GM18511 (cell line): ENCODE data around the gene SAPCD2.
A peak's percentile ranks its signal among the peaks of the same experiment; 100 is the strongest.
"Not testable (repeated sequence)": the region's sequence is repeated elsewhere in the genome, so short reads cannot be mapped to it uniquely, and the experiment has no call there.

Experiments
- ATAC-seq: cut with Tn5 transposase; IDR thresholded peaks from one replicate; pipeline ENCODE4 v1.9.1; 2021; ENCODE audit warnings: mild to moderate bottlenecking, moderate library complexity; ENCODE audit not compliant: unreplicated experiment

SAPCD2 gene, protein sequence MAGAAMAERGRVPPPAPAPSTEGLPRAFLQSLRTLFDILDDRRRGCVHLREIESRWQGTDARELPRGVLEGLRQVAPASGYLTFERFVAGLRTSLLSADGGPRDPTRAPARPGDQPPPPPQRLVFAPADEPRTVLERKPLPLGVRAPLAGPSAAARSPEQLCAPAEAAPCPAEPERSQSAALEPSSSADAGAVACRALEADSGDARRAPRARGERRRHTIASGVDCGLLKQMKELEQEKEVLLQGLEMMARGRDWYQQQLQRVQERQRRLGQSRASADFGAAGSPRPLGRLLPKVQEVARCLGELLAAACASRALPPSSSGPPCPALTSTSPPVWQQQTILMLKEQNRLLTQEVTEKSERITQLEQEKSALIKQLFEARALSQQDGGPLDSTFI

DNA sequence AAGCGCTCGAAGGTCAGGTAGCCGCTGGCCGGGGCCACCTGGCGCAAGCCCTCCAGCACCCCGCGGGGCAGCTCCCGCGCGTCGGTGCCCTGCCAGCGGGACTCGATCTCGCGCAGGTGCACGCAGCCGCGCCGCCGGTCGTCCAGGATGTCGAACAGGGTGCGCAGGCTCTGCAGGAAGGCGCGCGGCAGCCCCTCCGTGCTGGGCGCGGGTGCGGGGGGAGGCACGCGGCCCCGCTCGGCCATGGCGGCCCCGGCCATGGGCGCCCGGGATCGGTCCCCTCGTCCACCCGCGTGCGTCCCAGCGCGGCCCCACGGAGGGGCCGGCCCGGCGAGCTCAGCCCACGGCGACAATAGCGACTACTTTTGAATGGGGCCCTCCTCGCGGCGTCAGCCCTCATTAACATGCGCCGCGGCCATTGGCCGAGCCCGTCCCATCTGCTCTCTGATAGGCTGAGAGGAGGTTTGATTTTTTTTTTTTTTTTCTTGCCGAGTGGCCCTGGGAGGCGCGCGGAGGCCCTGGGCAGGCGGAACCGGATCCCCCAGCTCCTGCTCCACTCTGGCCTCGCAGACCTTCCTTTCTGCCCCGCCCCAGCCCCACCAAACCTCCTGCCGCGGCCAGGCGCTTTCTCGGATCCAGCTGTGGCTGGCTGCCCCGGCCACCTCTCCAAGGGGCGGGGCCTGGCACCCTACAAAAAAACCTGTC, at the start of gene SAPCD2:
SAPCD2 (minus strand) TSS at position 357 of the 705 bp plus-strand sequence; CDS start at position 260, 97 bp downstream.
- ATAC-seq, result peak; percentile 77

DNA sequence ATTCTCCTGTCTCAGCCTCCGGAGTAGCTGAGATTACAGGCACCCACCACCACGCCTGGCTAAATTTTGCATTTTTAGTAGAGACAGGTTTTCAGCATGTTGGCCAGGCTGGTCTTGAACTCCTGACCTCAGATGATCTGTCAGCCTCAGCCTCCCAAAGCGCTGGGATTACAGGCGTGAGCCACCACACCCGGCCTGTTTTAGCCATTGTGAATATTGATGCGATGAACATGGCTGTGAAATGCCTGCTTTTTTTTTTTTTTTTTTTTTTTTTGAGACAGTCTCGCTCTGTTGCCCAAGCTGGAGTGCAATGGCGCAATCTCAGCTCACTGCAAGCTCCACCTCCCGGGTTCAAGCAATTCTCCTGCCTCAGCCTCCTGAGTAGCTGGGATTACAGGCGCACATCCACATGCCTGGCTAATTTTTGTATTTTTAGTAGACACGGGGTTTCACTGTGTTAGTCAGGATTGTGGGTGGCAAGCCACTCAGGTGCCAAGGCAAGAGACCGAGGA, 47.8 kb upstream of the SAPCD2 start:
- ATAC-seq, result not testable (repeated sequence)

- ATAC-seq, result no peak
Observed at GRCh38 chr9:137117269-137117731, 46.9 kb upstream of the SAPCD2 start.

GRCh38 chr9:137116728-137117127, 46.4 kb upstream of the SAPCD2 start:
- ATAC-seq, result no peak

DNA sequence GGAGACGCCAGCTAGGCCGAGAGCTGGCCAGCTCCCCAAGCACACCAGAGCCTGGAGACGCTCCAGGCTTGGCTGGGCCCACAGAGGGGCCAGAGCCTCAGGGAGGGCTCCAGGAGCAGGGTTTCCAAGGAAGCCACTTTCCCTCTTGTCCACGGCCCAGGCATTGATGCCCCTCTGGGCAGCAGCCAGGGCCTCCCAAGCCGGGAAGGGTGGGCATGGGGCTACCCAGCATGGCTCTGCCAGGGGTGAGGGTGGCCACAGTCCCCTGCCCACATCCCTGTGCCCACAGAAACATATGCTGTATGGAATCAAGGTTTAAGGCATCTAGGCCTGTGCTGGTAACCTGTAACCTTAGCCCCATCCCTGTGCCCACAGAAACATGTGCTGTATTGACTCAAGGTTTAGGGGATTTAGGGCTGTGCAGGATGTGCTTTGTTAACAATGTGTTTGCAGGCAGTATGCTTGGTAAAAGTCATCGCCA, 45.7 kb upstream of the SAPCD2 start:
- no peak for ATAC-seq

GRCh38 chr9:137115394-137116026, 45.2 kb upstream of the SAPCD2 start:
- no peak for ATAC-seq

DNA sequence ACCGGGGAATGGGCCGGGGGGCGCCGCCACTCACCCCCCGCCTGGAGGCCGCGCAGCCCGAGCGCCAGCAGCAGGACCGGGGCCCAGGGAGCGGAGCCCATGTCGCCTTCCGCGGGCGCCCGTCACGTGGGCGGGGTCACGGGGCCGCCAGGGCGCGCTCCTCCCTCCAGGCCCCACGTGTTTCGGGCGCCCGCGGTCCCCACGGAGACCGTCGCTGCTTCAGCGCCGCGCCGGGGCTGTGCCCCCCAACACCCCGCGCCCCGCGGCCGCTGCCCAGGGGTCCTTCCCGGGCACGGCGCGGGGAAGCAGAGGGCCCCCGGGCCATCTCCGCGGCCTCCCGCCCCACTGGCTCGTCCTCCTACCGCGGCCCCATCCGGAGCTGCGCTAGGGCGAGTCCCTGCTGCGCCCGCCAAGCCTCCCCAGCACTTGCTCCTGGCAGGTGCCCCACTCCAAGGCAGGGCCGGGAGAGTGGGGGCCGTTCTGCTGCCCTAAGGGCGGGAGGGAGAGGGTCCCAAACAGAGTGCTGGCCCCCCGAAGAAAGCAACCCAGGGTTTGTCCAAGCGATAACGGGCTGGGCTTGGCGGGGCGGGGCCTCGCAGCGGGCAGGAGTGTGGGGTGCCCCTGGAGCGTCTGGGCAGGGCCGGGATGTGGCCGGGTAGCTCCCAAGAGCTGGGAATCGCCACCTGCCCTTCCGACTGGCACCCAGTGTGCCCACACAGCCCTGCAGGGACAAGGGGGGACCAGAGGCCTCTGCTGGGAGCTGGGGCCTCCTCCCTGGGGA, 44.4 kb upstream of the SAPCD2 start, which contains the start of gene DPP7:
DPP7 (minus strand) TSS at position 121 of the 781 bp plus-strand sequence; CDS start at position 101, 20 bp downstream.
- peak; percentile 81 for ATAC-seq

GRCh38 chr9:137114220-137114612, 43.9 kb upstream of the SAPCD2 start:
- no peak for ATAC-seq

DNA sequence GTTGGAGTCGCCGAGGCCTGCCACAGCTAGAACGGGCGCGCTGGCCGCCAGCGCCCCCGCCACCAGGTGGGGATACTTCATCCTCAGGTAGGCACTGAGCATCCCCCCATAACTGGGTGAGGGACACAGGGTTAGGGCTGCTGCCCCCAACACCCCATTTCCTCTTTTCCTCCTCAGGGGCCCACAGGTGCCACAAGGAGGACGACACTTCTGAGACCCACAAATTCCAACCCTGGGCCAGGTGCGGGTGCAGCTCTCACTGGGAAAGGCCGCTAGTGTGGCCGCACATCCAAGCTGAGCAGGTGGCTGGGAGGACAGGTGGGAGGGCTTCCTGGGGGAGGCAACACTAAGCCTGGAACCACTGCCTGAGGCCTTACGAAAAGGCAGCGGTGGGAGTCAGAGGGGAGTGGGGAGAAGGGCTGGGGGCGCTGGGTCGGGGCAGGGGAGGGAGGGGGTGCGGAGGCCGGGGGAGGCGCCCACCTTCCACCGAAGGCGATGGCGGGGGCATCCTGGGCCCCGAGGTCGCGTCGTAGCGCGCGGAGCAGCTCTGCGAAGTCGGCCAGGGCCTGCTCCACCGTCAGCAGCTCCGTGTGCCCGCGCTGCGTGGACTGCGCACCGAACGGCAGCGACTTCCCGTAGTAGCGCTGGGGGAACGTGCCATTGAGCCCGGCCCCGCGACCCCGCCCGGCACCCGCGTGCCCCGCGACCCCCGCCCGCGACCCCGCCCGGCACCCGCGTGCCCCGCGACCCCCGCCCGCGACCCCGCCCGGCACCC, 43.2 kb upstream of the SAPCD2 start:
- ATAC-seq, result no peak

GRCh38 chr9:137112564-137113384, 42.4 kb upstream of the SAPCD2 start:
- ATAC-seq, result no peak

- ATAC-seq, result no peak
Observed at GRCh38 chr9:137111788-137112563, 41.6 kb upstream of the SAPCD2 start.

DNA sequence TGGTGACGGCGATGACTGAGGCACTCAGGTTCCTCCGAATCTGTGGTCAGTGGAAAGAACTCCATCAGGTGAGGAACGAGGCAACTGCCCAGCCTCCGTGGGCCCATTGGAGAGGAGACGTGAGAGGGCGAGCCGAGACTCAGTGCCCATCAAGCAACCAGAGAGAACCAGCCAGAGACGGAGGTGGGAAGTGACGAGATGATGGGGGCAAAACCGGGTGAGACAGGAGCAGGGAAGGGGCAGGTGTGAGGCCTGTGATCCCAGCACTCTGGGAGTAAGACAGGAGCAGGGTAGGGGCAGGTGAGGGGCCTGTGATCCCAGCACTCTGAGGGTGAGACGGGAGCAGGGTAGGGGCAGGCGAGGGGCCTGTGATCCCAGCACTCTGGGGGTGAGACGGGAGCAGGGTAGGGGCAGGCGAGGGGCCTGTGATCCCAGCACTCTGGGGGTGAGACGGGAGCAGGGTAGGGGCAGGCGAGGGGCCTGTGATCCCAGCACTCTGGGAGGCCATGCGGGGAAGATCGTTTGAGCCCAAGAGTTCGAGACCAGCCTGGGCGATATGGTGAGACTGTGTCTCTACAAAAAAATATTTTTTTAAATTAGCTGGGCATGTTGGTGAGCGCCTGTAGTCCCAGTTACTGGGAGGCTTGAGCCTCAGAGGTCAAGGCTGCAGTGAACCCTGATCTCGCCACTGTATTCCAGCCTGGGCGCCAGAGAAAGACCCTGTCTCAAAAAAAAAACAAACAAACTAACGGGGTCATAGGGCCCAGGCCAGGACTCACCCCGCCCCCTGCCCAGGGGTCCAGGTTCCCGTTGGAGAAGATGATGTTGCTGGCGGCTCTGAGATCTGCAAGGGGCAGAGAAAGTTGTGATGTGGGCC, 40.8 kb upstream of the SAPCD2 start:
- no peak for ATAC-seq

- ATAC-seq, result no peak
Observed at GRCh38 chr9:137110147-137110910, 40.0 kb upstream of the SAPCD2 start.

GRCh38 chr9:137109250-137110146, 39.1 kb upstream of the SAPCD2 start:
- ATAC-seq, result no peak

GRCh38 chr9:137108608-137109249, 38.4 kb upstream of the SAPCD2 start:
- ATAC-seq, result no peak
